HUES48 (cell line): Measurements from ENCODE around the gene ADAMTS2.

Experiments used
- H3K27ac ChIP-seq: one replicate; pipeline ENCODE4 v1.7.0; 2013; ENCODE audit warnings: low read depth, low read length, inconsistent platforms
- H3K27me3 ChIP-seq: 2 replicates; pipeline ENCODE4 v1.6.1; 2013; ENCODE audit warnings: mild to moderate bottlenecking, low read length; ENCODE audit not compliant: control insufficient read depth, insufficient read depth
- H3K36me3 ChIP-seq: 2 replicates; pipeline ENCODE4 v1.6.1; 2013; ENCODE audit warnings: low read length; ENCODE audit not compliant: control insufficient read depth, insufficient read depth
- H3K4me1 ChIP-seq: 2 replicates; pipeline ENCODE4 v1.6.1; 2013; ENCODE audit warnings: mild to moderate bottlenecking, low read length; ENCODE audit not compliant: control insufficient read depth, insufficient read depth
- H3K4me3 ChIP-seq: 2 replicates; pipeline ENCODE4 v1.5.1; 2013; ENCODE audit warnings: mild to moderate bottlenecking, low read depth, low read length
- H3K9ac ChIP-seq: 2 replicates; pipeline ENCODE4 v1.6.1; 2013; ENCODE audit warnings: mild to moderate bottlenecking, low read depth, low read length, moderate library complexity
- H3K9me3 ChIP-seq: 2 replicates; pipeline ENCODE4 v1.6.1; 2013; ENCODE audit warnings: low read length; ENCODE audit not compliant: control insufficient read depth, insufficient read depth

The ADAMTS2 gene

GRCh38 chr5:179198825-179199224 is 146.4 kb downstream of the ADAMTS2 start:
- Histone ChIP-seq H3K4me1 (no peaks in the 10 kb centered on the region), H3K27me3 (no peaks in the 10 kb centered on the region), H3K9me3 (no peaks in the 10 kb centered on the region), H3K4me3 (no peak overlapping the region), H3K27ac (no peak overlapping the region), H3K9ac (no peak overlapping the region), H3K36me3 (no peaks in the 10 kb centered on the region)

- H3K27me3 ChIP-seq = no peaks in the 10 kb centered on the region
- no peaks in the 10 kb centered on the region for H3K4me1 ChIP-seq
- no peaks in the 10 kb centered on the region for H3K36me3 ChIP-seq
- H3K27ac ChIP-seq = no peak overlapping the region
- no peak overlapping the region for H3K9ac ChIP-seq
- no peak overlapping the region for H3K4me3 ChIP-seq
- H3K9me3 ChIP-seq = no peaks in the 10 kb centered on the region
These were observed 148.7 kb downstream of the ADAMTS2 start for GRCh38 chr5:179196405-179197079.

- Histone ChIP-seq H3K36me3 (no peaks in the 10 kb centered on the region), H3K27me3 (no peaks in the 10 kb centered on the region), H3K4me3 (no peak overlapping the region)
These were observed 149.5 kb downstream of the ADAMTS2 start for GRCh38 chr5:179195561-179196404.

GRCh38 chr5:179194941-179195381 is 150.3 kb downstream of the ADAMTS2 start:
- H3K4me3 ChIP-seq = no peak overlapping the region
- H3K27me3 ChIP-seq = no peaks in the 10 kb centered on the region
- H3K36me3 ChIP-seq = no peaks in the 10 kb centered on the region
- H3K27ac ChIP-seq = no peak overlapping the region
- H3K4me1 ChIP-seq = no peaks in the 10 kb centered on the region
- no peaks in the 10 kb centered on the region for H3K9me3 ChIP-seq
- H3K9ac ChIP-seq = no peak overlapping the region

More at GRCh38 chr5:179195561-179196404, 149.5 kb downstream of the ADAMTS2 start:
- no peak overlapping the region for H3K27ac ChIP-seq
- no peaks in the 10 kb centered on the region for H3K4me1 ChIP-seq
- H3K9me3 ChIP-seq = no peaks in the 10 kb centered on the region
- no peak overlapping the region for H3K9ac ChIP-seq

- H3K27ac ChIP-seq = no peak overlapping the region
- H3K27me3 ChIP-seq = no peaks in the 10 kb centered on the region
- H3K9me3 ChIP-seq = no peaks in the 10 kb centered on the region
- H3K9ac ChIP-seq = no peak overlapping the region
- H3K36me3 ChIP-seq = no peaks in the 10 kb centered on the region
- H3K4me3 ChIP-seq = no peak overlapping the region
- no peaks in the 10 kb centered on the region for H3K4me1 ChIP-seq
These were observed 150.9 kb downstream of the ADAMTS2 start for GRCh38 chr5:179194201-179194910.

- Histone ChIP-seq H3K9ac (no peak overlapping the region), H3K36me3 (no peaks in the 10 kb centered on the region), H3K27me3 (no peaks in the 10 kb centered on the region), H3K4me1 (peaks cover 1% of the 10 kb centered on the region), H3K4me3 (no peak overlapping the region), H3K27ac (no peak overlapping the region), H3K9me3 (no peaks in the 10 kb centered on the region)
These were observed 151.5 kb downstream of the ADAMTS2 start for GRCh38 chr5:179193746-179194145.

GRCh38 chr5:179192891-179193470 is 152.3 kb downstream of the ADAMTS2 start:
- H3K9me3 ChIP-seq = no peaks in the 10 kb centered on the region
- H3K27me3 ChIP-seq = no peaks in the 10 kb centered on the region
- H3K9ac ChIP-seq = no peak overlapping the region
- no peak overlapping the region for H3K4me3 ChIP-seq
- H3K4me1 ChIP-seq = peaks cover 9% of the 10 kb centered on the region
- no peak overlapping the region for H3K27ac ChIP-seq
- no peaks in the 10 kb centered on the region for H3K36me3 ChIP-seq

GRCh38 chr5:179192185-179192890 is 152.9 kb downstream of the ADAMTS2 start:
- peaks cover 16% of the 10 kb centered on the region for H3K4me1 ChIP-seq
- no peaks in the 10 kb centered on the region for H3K36me3 ChIP-seq
- H3K9ac ChIP-seq = no peak overlapping the region
- H3K9me3 ChIP-seq = no peaks in the 10 kb centered on the region
- H3K4me3 ChIP-seq = no peak overlapping the region
- H3K27me3 ChIP-seq = no peaks in the 10 kb centered on the region
- H3K27ac ChIP-seq = no peak overlapping the region

GRCh38 chr5:179191506-179192184 is 153.6 kb downstream of the ADAMTS2 start:
- H3K27me3 ChIP-seq = no peaks in the 10 kb centered on the region
- peaks cover 22% of the 10 kb centered on the region for H3K4me1 ChIP-seq

More at GRCh38 chr5:179191506-179192184, 153.6 kb downstream of the ADAMTS2 start:
- H3K36me3 ChIP-seq = no peaks in the 10 kb centered on the region
- H3K27ac ChIP-seq = no peak overlapping the region
- no peak overlapping the region for H3K4me3 ChIP-seq
- H3K9me3 ChIP-seq = no peaks in the 10 kb centered on the region
- no peak overlapping the region for H3K9ac ChIP-seq
